ENCODE results near the gene PDE6B. TPM values are rescaled to one million over a fixed set of nuclear protein-coding genes. Genes with fewer than 3 reads are reported as not detected.

PDE6B gene
- total RNA-seq, 4 donors from 2014 or later: 6.4 to 26.4 (median 14.4) TPM

DNA sequence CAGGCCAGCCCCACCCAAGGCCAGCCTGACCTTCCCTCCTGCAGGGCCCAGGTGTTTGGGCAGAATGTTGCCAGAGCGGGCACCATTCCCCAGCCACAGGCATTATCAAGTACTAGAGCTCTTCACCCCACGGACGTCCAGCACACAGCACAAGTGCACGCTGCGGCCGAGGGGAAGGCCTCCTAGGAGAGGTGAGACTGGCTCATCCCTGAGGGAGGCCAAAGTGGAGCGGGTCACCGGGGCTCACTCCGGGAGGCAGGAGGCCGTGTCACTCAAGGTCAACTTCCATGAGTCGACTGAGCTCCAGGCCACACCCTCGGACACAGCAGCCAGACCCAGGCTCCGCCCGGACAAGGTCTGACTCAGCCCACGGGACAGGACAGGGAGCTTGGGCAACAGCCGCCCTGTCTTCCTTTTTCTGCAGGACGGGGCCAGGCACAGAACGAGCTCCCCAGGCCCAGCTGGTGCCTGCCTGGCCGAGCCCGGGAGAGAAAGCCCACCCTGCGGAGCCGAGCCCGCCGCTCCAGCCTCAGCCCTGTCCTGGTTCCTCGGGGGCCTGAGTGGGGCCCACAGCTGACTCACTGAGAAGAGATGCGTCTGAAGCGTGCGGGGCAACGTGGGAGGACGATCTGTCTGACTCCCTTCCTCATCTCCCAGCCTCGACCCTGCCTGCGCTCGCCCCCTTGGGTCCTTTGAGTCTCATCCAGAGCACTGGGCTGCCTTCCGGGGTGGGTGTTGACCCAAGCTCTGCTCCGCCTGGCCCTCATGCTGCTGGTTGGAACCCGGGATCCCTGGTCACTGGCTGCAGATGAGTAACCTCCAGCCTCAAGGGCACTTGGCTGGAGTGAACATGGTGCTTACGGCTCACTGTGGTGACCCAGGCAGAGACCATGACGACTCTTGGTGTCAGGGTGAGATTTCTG lies 61.9 kb downstream of the PDE6B start:
- intact Hi-C loops (cut with DNase I): no loop called here
- TF ChIP-seq, protein P1, sequence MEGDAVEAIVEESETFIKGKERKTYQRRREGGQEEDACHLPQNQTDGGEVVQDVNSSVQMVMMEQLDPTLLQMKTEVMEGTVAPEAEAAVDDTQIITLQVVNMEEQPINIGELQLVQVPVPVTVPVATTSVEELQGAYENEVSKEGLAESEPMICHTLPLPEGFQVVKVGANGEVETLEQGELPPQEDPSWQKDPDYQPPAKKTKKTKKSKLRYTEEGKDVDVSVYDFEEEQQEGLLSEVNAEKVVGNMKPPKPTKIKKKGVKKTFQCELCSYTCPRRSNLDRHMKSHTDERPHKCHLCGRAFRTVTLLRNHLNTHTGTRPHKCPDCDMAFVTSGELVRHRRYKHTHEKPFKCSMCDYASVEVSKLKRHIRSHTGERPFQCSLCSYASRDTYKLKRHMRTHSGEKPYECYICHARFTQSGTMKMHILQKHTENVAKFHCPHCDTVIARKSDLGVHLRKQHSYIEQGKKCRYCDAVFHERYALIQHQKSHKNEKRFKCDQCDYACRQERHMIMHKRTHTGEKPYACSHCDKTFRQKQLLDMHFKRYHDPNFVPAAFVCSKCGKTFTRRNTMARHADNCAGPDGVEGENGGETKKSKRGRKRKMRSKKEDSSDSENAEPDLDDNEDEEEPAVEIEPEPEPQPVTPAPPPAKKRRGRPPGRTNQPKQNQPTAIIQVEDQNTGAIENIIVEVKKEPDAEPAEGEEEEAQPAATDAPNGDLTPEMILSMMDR (IDR thresholded peaks at IDR 0.05): no peak
- peak in 1 of 2 donors; percentile 25 for TF ChIP-seq POLR2A (IDR thresholded peaks at IDR 0.05)
- 77% methylated on average over 15 to 30 of the region's 38 CpGs for WGBS, 2 donors
- peak overlapping the region; percentile 10 to 84 (median 81) for H3K27ac ChIP-seq
- no peaks in the 10 kb centered on the region for H3K36me3 ChIP-seq
- H3K27me3 ChIP-seq: no peaks in the 10 kb centered on the region
- no peaks in the 10 kb centered on the region for H3K9me3 ChIP-seq
- H3K4me1 ChIP-seq: peaks cover 24 to 43% of the 10 kb centered on the region in 2 donors
- no peak overlapping the region for H3K4me3 ChIP-seq (replicated peaks in 1 of 3)
- peak; percentile 56 to 59 for DNase-seq

DNA sequence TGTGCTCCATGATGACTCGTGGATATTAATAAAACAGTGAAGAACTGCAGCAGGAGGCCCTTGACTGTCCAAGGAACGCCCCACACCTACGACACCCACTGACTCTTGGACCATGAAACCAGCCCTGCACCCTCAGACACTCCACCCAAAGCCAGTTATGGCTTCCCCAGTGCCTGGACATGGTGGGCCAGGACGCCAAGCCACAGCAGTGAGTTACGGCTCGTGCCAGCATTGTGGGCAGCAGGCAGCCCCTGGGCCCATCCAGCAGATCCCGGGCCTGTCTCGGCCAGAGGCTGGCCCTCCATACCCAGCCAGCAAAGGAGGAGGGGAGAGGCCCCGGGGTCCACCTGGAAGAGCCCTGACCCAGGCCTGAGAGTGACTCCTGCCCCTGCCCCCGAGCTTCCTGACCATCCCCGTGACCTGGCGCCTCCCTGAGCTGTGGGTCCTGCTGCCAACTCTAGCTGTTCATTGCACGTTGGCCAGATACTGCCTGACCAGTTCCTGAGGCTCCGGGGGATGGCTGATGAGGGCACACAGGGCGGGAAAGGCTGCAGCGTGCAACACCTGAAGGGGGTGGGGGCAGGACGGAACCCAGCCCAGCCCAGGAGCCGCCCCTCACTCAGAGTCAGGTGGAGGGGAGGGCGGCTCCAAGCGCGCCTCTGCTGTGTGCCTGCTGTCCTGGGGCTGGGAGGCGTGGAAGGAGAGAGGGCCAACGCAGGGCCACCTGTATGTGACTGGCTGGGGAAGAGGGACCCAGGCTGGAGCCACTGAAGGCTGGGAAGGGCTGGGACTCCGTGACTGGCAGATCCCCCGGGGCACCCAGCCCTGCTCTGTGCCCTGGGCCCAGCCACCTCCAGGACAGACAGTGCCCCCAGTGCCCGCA lies 62.8 kb downstream of the PDE6B start:
- intact Hi-C loops (cut with DNase I): no loop called here
- Histone ChIP-seq H3K4me1 (peaks cover 24 to 43% of the 10 kb centered on the region in 2 donors), H3K36me3 (no peaks in the 10 kb centered on the region), H3K27ac (peak overlapping the region; percentile 55 to 84 (median 81)), H3K4me3 (replicated peaks in 1 of 3) (peak overlapping the region in 2 of 3 donors; percentile 31 to 48), H3K27me3 (no peaks in the 10 kb centered on the region), H3K9me3 (no peaks in the 10 kb centered on the region)
- TF ChIP-seq, protein P1 (IDR thresholded peaks at IDR 0.05): no peak
- peak in 1 of 2 donors; percentile 33 for TF ChIP-seq POLR2A (IDR thresholded peaks at IDR 0.05)
- DNase-seq: peak; percentile 58 to 66
- 46 to 76% methylated on average over 11 of the region's 26 CpGs for WGBS, 2 donors

DNA sequence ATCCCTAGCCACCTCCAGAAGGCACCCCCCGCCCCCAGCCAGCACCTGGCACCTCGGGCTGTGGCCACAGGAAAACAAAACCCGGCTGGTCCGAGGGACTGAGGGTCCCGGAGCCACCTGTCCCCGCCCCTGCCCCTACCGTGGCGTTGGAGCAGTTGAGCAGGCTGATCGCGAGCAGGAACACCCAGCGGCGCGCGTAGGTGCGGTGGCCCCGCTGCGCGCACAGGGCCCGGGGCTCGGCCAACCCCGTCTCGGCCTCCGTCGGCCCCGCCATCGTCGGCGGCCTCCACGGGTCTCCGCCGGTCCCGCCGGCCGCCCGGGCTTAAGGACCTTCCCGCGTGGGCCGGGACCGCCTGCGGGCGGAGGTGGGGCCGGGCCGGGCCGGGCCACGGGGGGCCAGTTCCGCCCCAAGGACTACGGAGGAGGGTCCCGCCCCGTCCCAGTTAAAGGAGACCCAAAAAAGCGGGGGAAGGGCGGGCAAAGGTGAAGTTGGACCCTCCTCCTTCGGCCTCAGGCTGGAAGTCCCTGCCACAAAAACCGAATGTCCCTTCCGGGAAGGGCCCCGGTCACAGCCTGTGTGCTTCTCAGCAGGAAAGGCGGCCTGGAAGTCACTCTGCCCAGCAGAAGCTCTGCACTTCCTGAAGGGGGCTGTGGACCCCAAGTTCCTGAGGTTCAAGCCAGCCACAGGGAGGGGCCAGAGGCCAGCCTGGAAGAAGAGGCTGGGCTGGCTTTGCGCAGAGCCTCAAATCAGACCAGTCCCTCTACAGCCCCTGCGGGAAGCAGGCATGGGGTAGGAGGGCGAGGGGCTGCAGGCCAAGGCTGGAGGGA lies 63.7 kb downstream of the PDE6B start, which contains the start of gene SLC49A3:
Gene SLC49A3 (minus strand): TSS at position 298 of the 828 bp plus-strand sequence. CDS start 24 bp downstream, at position 274.
- H3K4me1 ChIP-seq: peaks cover 20 to 34% of the 10 kb centered on the region in 2 donors
- no peaks in the 10 kb centered on the region for H3K36me3 ChIP-seq
- H3K27me3 ChIP-seq: no peaks in the 10 kb centered on the region
- H3K9me3 ChIP-seq: no peaks in the 10 kb centered on the region
- WGBS, 2 donors: 14 to 22% methylated on average over 14 to 17 of the region's 59 CpGs
- peak; percentile 32 to 41 for DNase-seq
- peak within 1 kb of the TSS; percentile 55 to 84 (median 81) for H3K27ac ChIP-seq
- H3K4me3 ChIP-seq (replicated peaks in 1 of 3): peak within 1 kb of the TSS; percentile 18 to 48 (median 31)
- intact Hi-C loops (cut with DNase I): no loop called here
- TF ChIP-seq, protein P1 (IDR thresholded peaks at IDR 0.05): no peak
- TF ChIP-seq POLR2A (IDR thresholded peaks at IDR 0.05): no peak

DNA sequence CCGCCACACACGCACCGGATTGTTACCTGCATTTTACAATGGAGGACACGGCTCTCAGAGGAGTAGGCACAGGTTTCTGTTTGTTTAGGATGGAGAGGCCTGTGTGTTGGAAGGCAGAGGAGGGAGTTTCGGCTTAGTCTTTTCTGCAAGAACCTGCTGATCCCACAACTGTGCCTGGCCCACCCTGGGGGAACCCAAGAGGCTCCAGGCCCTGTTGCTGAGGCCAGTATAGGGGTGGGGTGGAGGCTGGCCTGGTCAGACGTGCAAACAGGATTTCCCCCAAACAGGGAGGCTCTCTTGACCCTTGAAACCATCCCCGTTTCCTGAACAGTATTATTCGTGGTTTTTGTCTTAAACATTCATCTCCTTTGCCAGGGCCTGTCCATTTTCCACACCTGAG lies 64.3 kb downstream of the PDE6B start:
- Histone ChIP-seq H3K9me3 (no peaks in the 10 kb centered on the region), H3K27me3 (no peaks in the 10 kb centered on the region), H3K4me1 (peaks cover 20 to 31% of the 10 kb centered on the region in 2 donors), H3K36me3 (no peaks in the 10 kb centered on the region), H3K27ac (peak overlapping the region; percentile 55 to 84 (median 81)), H3K4me3 (replicated peaks in 1 of 3) (peak overlapping the region in 1 of 3 donors; percentile 48)
- intact Hi-C loops (cut with DNase I): no loop called here
- TF ChIP-seq, protein P1 (IDR thresholded peaks at IDR 0.05): no peak
- no peak for TF ChIP-seq POLR2A (IDR thresholded peaks at IDR 0.05)
- 48 to 64% methylated on average over 8 of the region's 8 CpGs for WGBS, 2 donors
- no peak for DNase-seq

Data from thyroid gland (tissue), 4 donors.